Measurements from ENCODE around the gene POLD1.

The POLD1 gene

GRCh38 chr19:50394017-50394416 lies 9.9 kb downstream of the POLD1 start:
- no peak for DNase-seq

- no peak for DNase-seq
Measured at GRCh38 chr19:50398675-50399367, 14.7 kb downstream of the POLD1 start.

- no peak for DNase-seq
Measured at GRCh38 chr19:50399368-50399745, 15.2 kb downstream of the POLD1 start.

- DNase-seq, result no peak
Measured at GRCh38 chr19:50401605-50402450, 17.7 kb downstream of the POLD1 start.

- DNase-seq, result no peak
Measured at GRCh38 chr19:50402544-50403301, 18.6 kb downstream of the POLD1 start.

- no peak for DNase-seq
Measured at GRCh38 chr19:50406156-50406820, 22.1 kb downstream of the POLD1 start.

- DNase-seq, result no peak
Measured at GRCh38 chr19:50406829-50407228, 22.7 kb downstream of the POLD1 start.

GRCh38 chr19:50409347-50409746 lies 25.2 kb downstream of the POLD1 start:
- no peak for DNase-seq

GRCh38 chr19:50410109-50410508 lies 26.0 kb downstream of the POLD1 start:
- DNase-seq, result no peak

GRCh38 chr19:50412419-50412818 lies 28.3 kb downstream of the POLD1 start:
- no peak for DNase-seq

GRCh38 chr19:50413096-50413495 lies 28.9 kb downstream of the POLD1 start:
- DNase-seq, result no peak

- DNase-seq, result no peak
Measured at GRCh38 chr19:50413531-50413930, 29.4 kb downstream of the POLD1 start.

- no peak for DNase-seq
Measured at GRCh38 chr19:50414864-50415660, 30.9 kb downstream of the POLD1 start.

GRCh38 chr19:50415661-50416033 lies 31.5 kb downstream of the POLD1 start:
- no peak for DNase-seq

GRCh38 chr19:50416034-50416977 lies 32.2 kb downstream of the POLD1 start:
- no peak for DNase-seq

- no peak for DNase-seq
Measured at GRCh38 chr19:50417111-50418081, 33.2 kb downstream of the POLD1 start.

GRCh38 chr19:50418176-50419021 lies 34.3 kb downstream of the POLD1 start, which contains the start of gene SPIB:
Gene SPIB, plus strand, starts transcription at chr19:50418938. Its CDS starts 25 bp downstream, at chr19:50418963.
- DNase-seq, result no peak

GRCh38 chr19:50419022-50419579 lies 35.0 kb downstream of the POLD1 start:
- no peak for DNase-seq
